HG03521 (cell line): Measurements from ENCODE around the gene GTF2F2.

Experiments
- ATAC-seq: cut with Tn5 transposase; IDR thresholded peaks from one replicate; pipeline ENCODE4 v1.9.1; 2021; ENCODE audit warnings: mild to moderate bottlenecking, moderate library complexity; ENCODE audit not compliant: unreplicated experiment

GTF2F2 gene

DNA sequence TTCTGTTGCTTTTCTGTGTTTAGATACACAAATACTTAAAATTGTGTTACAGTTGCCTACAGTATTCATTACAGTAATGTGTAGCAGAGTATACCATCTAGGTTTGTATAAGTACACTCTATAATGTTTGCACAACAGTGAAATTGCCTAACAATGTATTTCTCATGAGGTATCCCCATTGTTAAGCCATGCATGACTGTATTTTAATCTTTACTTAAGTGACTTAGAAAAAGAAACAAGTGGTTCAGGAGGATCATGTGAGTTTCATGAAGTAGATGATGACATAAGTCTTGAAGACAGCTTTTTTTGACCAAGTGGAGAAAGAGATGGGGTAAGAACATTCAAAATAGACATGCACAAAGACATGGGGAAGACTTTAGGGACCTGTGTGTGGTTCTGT is 88.9 kb downstream of the GTF2F2 start:
- ATAC-seq: no peak

DNA sequence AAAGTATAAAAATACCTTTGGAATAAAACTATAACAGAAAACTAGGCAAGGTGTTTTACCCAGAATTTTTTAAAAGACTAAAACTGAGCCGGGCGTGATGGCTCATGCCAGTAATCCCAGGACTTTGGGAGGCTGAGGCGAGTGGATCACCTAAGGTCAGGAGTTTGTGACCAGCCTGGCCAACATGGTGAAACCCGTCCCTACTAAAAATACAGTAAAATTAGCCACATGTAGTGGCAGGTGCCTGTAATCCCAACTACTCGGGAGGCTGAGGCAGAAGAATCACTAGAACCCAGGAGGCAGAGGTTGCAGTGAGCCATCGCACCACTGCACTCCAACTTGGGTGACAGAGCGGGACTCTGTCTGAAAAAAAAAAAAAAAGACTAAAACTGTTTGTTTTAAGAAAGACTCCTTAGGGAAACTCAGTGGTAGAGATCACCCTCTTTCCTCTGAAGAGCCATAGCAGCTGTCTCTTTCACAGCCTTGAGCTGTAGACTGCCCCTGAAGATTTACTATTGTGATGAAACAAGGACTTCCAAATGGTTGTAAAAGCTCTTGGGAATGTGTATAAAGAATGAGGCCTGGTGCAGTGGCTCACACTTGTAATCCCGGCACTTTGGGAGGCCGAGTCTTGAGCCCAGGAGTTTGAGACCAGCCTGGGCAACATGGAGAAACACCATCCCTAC is 95.2 kb downstream of the GTF2F2 start:
- no peak for ATAC-seq

DNA sequence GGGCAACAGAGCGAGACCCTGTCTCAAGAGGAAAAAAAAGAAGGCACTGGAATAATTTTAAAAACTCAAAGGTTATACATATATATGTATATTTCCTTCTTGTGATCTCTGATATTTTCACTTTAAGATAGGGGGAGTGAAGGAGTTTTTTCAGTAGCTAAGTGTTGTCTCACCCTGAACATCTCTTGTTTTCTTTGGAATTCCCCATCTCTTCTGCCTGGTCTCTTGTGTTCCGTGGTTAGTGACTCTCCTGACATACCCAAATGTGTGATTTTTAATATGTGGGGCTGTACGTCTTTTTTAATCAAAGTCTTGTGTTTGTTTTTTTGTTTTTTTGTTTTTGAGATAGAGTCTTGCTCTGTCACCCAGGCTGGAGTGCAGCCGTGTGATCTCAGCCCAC is 95.9 kb downstream of the GTF2F2 start:
- no peak for ATAC-seq

DNA sequence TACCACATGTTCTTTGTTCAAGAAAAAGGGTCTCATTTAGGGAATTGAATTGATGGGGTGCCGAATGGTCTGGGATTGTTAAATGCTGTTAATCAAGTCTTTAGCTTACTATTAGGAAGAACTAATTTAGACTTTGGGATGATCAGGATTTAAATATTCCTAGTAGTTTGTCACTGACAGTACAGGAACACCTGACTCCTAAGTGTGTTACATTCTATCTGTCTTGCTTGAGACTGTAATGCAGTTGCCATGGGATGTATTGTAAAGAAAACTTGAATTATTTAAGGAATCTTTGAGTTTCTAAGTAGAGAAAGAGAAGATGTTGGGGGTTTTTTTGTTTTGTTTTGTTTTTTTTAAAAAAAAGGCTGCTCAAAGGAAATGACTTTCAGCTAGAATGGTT is 98.4 kb downstream of the GTF2F2 start:
- ATAC-seq: no peak

DNA sequence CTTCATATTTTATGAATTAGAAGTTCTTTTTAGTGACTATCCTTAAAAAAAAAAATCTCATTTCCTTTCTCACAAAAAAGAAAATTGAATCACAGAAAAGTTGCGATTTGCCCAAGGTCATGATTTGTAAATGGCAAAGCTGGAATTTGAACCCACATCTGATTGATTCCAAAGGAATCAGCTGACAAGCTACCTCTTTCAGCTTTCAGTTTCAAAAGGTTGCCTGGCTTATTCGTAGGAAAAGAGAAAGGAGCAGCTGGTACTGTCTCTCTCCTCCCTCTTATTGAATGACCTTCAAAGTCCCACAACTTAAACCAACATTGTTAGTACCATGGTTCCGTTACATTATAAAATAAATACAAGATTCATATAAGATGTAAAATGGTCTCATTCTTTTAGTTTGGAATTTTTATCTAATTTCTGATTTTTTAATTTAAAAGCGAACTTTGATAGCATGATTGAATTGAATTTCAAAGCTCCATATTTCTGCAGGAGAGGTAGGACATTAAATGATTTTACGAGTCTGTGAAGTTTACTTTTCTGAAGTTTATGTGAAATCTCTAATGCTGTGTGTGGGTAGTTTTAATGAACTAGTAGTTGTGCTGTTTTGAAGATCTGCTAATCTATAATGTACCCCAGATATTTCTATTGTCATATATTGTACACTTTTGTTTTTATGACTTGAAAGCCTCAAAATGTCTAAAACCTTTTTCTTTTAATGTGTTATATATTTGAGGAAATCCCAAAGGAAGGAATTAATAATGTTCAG is 99.0 kb downstream of the GTF2F2 start:
- ATAC-seq: no peak

DNA sequence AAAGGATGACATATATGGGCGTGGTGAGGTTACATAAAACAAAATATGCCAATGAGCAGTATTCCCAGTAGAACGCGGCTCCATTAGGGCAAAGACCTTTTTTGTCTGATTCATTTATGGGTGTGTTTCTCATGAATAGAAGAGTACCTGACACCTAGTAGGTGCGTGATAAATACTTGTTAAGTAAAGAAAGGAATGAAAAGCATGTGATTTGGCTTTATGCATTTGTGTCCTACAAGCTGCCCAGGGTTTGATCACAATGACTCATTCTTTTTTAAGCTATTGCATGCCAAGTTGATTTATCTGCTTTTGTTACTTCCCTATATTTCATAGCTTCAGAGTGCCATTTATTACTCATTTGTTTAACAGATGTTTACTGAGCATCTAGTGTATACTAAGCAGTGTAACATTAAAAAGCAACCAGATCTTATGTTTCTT is 99.6 kb downstream of the GTF2F2 start:
- ATAC-seq: no peak

DNA sequence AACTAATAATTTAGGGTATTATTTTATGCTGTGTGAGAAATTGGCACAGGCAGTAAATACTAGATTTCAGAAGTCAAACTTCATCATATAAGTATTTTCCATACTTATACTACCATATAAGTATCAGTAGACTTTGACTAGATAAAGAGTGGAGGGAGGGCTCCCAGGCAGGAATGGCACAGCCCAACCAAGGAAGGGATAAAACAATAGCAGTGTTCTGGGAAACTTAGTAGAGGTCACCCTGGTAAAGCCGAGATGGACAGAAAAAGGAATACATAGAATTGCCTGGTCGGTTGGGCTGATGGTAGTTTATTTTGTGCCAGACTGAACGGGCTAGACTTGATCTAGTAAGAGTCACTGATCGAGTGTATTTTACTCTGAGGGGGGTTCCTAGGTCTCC is 100.1 kb downstream of the GTF2F2 start:
- no peak for ATAC-seq

DNA sequence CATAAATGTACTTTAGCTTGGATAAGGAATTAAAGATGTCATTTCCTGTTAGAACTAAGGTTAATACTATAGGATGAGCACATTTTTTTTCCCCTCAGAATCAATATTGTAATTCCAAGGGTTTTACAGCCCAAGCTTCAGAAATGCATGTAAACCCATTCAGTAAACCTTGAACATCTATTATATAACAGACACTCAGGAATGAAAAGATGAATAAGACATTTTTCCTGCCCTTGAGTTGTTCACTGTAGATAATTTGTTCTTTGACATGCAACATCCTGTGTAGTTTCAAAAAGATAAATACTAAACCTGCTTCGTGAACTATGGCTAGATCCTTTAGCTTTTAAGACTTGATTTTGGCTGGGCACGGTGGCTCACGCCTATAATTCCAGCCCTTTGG is 102.2 kb downstream of the GTF2F2 start:
- no peak for ATAC-seq

DNA sequence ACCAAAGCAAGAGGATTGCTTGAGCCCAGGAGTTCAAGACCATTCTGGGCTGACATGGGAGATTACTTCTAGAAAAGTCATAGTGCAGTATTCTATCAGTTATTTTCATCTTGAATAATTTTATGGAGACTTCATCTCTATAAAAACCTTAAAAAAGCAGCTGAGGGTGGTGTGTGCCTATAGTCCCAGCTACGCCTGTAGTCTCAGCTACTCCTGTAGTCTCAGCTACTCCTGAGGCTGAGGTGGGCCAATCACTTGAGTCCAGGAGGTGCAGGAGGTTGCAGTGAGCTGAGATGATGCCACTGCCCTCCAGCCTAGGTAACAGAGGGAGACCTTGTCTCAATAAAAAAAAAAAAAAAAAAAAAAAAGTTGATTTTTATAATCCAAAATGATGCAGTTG is 102.6 kb downstream of the GTF2F2 start:
- ATAC-seq: no peak

DNA sequence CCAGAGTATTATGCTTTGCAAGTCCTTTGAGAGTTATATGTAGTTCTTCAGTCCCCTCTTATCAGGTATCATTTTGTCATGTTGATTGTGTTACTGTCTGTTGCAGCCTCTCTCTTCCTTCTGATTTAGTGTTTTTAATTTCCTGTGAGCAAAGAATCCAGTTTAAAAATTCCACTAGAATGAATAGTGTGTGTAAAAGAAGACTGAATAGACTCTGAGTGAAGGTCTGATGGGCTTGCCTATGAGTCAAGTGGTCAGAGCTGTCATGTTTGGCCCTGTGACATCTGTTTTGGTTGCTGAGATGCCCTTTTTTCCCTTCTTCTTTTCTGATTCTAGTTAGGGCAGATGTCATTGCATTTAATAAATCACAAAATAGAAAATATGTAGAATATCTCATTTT is 103.9 kb downstream of the GTF2F2 start:
- no peak for ATAC-seq

DNA sequence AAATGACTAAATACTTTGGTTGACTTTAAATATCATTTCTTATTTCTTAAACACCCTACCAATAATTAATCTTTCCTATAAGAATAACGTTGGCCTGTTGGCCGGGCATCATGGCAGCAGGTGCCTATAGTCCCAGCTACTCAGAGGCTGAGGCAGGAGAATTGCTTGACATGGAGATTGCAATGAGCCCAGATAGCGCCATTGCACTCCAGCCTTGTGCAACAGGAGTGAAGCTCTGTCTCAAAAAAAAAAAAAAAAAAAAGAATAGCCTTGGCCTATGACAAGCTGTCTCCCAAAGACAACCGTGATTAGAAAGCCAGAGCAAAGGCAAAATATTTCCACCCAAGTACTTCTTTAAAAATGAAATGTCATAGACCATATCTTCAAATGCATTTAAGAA is 105.1 kb downstream of the GTF2F2 start:
- ATAC-seq: no peak

DNA sequence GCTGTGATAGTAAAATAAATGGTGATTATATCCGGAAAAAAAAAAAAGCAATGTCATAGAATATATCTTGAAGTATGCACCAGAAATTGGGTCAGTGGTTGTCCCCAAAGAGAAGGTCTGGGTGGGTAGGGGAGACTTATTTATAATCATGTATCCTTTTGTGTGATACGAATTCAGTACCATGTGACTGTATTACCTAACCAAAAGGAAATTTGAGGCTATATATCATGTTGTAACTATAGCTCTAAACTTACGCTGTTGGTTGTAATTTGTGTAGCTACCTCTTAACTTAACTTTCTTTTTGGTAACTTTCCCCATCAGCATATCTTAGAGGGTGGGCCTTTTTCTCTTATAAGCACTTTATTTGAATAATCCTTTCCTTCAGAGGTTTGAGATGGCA is 105.7 kb downstream of the GTF2F2 start:
- no peak for ATAC-seq

DNA sequence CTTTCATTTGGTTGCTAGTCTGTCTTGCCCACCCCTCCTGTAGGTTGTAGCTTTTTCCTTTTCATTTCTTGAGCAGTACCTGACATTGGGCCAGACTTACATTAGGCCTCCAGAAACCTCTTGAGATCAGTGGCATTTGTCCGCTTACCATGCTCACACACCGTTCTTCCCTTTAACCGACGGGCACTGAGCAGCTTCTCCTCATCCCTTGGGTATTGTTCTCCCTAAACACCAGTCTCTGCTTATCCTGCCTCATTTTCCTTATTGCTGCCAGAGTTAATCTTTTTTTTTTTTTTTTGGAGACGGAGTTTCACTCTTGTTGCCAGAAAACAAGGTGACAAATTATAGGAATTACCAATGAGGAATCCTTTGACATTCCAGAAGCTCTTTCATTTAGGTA is 107.7 kb downstream of the GTF2F2 start:
- no peak for ATAC-seq

DNA sequence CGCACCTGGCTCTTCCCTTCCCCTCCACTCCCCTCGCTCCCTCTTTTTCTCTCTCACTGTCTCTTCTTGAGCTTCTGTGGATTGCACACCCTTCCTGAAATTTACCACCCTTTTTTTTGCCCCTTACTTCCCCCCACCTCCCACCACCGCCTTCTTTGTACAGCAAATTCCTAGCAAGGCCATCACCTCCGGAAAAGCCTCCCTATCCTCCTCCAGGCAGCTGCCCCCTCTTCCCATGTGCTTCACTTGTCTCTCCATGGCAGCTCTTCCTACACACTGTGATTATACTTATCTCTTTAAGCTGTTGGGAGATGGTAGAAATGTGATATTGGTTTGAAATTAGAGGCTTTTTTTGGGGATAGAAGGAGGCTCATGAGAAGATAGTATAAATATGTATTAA is 108.9 kb downstream of the GTF2F2 start:
- ATAC-seq: no peak

DNA sequence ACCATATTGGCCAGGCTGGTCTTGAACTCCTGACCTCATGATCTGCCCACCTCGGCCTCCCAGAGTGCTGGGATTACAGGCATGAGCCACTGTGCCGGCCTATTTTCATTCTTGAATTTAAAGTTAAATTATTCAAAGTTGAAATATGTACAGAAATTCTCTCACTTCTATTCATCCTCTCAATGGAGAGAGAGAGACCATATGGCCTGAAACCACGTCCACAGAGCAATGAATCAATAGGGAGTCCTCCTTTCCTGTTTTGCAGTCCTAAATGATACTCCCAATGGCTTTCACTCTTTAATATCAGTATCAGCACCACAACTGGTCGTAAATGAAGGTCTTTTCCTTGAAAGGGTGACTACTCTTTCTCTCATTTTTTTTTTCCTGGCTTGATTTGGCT is 111.0 kb downstream of the GTF2F2 start:
- ATAC-seq: no peak

DNA sequence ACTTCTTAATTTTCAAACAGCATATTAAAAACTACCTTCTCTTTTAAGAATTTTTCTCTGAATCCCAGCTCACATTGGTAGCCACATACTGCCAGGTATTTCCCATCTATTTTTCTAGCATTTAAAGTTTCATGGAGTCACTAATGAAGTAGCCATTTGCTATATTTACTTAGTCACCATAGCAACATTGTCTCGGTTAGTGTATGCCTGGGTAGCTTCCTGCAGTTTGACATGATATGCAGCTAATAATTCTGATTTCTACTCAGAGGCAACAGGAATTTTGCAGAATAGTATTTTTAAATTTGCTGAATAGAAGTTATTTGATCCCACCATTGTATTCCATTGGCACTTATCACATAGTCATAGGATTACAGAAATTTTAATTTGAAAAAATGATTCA is 111.4 kb downstream of the GTF2F2 start:
- ATAC-seq: no peak

DNA sequence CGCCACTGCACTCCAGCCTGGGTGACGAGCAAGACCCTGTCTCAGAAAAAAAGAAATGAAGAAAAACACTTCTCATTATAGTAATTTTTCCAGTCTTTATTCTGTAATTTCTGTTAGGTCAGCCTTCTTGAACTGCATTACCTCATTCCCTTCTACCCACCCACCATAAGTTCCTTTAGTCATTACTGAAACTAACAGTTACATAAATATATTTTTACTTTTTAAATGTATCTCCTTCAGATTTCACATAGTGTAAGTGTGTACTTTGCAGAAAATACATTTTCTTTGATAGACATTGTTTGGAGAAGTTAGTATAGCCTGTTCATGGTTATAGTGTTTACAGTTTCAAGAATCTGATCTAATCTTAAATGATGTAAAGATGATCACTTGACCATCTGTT is 112.3 kb downstream of the GTF2F2 start:
- no peak for ATAC-seq

DNA sequence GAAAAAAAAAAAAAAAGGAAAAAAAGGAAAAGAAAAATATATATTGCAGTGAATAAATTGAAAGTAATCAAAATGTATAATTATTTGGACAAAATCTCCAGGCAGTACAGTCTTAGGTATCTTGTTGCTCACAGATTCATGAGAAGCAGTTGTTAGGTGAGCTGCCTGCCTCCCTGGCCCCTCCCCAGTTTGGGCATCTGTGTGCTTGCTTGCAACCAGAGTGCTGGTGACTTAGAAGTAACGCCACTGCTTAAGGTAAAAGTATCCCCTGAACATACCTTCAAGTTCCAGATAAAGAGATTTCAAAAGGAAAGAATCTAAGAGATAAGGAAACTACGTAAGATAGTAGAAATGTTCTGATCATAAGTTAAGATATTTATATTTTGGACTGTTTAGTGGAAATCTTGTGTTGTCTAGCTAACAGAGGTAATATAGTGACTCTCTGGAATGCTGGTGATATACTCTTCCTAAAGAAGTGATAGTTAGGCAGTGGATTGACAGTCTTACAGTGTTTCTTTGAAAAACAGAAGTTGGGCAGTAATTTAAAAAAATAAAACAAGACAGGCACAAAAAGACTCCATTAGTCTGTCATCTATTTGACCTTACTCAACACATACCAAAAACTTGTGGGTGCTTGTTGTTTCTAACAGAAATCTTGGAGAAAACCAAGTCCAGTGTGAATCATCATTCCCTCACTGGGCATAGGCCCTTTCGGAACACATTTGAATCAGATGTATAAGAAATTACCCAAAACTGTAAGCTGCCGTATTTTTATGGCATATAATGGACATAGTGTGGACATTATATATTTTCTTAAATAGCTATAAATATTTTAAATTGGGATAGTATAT is 118.9 kb downstream of the GTF2F2 start:
- ATAC-seq: no peak

DNA sequence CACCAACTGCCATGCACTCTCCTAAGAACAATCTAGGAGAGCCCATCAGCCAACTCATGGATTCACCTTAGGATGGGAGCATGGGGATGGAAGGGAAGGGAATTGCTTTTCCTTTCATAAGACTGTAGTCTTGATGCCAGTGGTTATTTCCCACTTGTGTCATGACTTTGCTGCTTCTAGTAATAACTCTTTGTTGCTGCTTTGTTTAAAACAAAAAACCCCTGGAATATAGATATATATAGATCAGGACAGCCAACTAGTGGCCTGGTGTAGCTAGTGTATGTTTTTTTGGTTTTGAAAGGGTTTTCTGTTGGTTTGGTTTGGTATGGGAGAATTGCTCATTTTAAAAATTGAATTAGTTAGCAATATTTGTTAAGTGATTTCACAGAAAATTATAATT is 119.8 kb downstream of the GTF2F2 start:
- no peak for ATAC-seq

DNA sequence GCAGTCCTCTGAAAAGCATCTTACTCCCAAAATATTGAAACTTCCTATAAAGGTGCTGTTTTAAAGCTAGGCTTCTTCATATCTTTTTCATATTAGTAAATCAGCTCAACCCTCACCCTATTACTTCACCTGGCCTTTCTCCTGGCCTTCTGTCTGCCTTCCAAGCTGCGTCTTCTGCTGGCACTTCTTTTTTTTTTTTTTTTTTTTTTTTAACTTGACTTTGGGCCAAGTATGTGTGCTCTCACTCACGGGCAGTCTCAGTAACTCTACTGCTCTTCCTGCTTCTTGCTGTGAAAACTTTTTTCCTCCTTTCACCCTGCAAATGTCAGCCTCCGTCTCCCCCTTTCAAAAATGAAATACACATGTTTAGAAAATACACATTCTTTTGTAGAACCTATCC is 121.8 kb downstream of the GTF2F2 start:
- no peak for ATAC-seq

DNA sequence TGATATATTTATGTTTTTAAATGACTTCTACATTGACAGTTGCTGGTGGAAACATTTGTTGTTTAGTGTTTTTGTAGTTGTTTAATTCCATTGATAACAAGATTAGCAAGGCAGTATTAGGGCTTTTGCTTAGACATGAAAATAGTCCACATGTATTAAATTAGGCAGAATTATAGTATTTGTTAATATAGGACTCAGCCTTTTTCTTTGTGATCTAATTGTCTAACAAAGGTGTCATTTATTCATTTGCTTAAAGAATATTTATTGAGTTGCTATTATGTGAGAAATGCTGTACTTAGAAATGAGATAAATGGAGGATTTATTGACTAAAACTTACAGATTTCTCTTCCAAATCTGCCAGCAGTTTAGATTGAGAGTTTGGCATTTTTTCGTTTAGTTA is 122.2 kb downstream of the GTF2F2 start:
- no peak for ATAC-seq

DNA sequence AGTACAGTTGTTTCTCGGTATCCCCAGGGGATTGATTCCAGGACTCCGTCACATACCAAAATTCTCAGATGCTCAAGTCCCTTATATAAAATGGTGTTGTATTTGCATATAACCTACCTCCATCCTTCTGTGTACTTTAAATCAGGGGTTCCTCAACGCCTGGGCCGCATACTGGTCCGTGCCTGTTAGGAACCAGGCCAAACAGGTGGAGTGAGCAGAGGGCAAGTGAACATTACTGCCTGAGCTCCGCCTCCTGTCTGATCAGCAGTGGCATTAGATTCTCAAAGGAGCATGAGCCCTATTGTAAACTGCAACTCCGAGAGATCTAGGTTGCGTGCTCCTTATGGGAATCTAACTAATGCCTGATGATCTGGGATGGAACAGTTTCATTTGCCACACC is 122.8 kb downstream of the GTF2F2 start:
- no peak for ATAC-seq
